ENCODE data around the gene TEX36.

The TEX36 gene

GRCh38 chr10:125679436-125679835 lies 3.5 kb downstream of the TEX36 start:
- no peak for DNase-seq (ENCODE audit: low spot score)
- in situ Hi-C loops (cut with MboI; ENCODE audit: low pct_unique_long_range_greater_than_20kb, low sequenced_read_pairs, unreplicated experiment) = no loop called here
- TF ChIP-seq CTCF (IDR thresholded peaks at IDR 0.05; ENCODE audit: extremely low read depth, insufficient read depth, missing control alignments) = no peak

GRCh38 chr10:125672884-125673283 lies 10.1 kb downstream of the TEX36 start:
- in situ Hi-C loops (cut with MboI; ENCODE audit: low pct_unique_long_range_greater_than_20kb, low sequenced_read_pairs, unreplicated experiment) = no loop called here
- DNase-seq (ENCODE audit: low spot score) = no peak
- no peak for TF ChIP-seq CTCF (IDR thresholded peaks at IDR 0.05; ENCODE audit: extremely low read depth, insufficient read depth, missing control alignments)

GRCh38 chr10:125662584-125662983 lies 20.4 kb downstream of the TEX36 start:
- in situ Hi-C loops (cut with MboI; ENCODE audit: low pct_unique_long_range_greater_than_20kb, low sequenced_read_pairs, unreplicated experiment) = no loop called here
- DNase-seq (ENCODE audit: low spot score) = no peak

GRCh38 chr10:125661941-125662515 lies 20.9 kb downstream of the TEX36 start:
- in situ Hi-C loops (cut with MboI; ENCODE audit: low pct_unique_long_range_greater_than_20kb, low sequenced_read_pairs, unreplicated experiment) = no loop called here
- no peak for DNase-seq (ENCODE audit: low spot score)
- no peak for TF ChIP-seq CTCF (IDR thresholded peaks at IDR 0.05; ENCODE audit: extremely low read depth, insufficient read depth, missing control alignments)

More at GRCh38 chr10:125662584-125662983, 20.4 kb downstream of the TEX36 start:
- no peak for TF ChIP-seq CTCF (IDR thresholded peaks at IDR 0.05; ENCODE audit: extremely low read depth, insufficient read depth, missing control alignments)

GRCh38 chr10:125661431-125661940 lies 21.5 kb downstream of the TEX36 start:
- no peak for DNase-seq (ENCODE audit: low spot score)
- in situ Hi-C loops (cut with MboI; ENCODE audit: low pct_unique_long_range_greater_than_20kb, low sequenced_read_pairs, unreplicated experiment) = no loop called here
- TF ChIP-seq CTCF (IDR thresholded peaks at IDR 0.05; ENCODE audit: extremely low read depth, insufficient read depth, missing control alignments) = no peak

GRCh38 chr10:125659071-125659470 lies 23.9 kb downstream of the TEX36 start:
- no peak for DNase-seq (ENCODE audit: low spot score)
- in situ Hi-C loops (cut with MboI; ENCODE audit: low pct_unique_long_range_greater_than_20kb, low sequenced_read_pairs, unreplicated experiment) = no loop called here
- no peak for TF ChIP-seq CTCF (IDR thresholded peaks at IDR 0.05; ENCODE audit: extremely low read depth, insufficient read depth, missing control alignments)
